SW 1271 (cell line): ENCODE measurements around the gene SIPA1.

Experiments used
- DNase-seq, 2 experiments: peaks; one replicate each; lab custom pipeline; 2025; lab: John Stamatoyannopoulos, UW

Gene SIPA1

GRCh38 chr11:65642014-65642671 lies 4.2 kb downstream of the SIPA1 start:
- DNase-seq: no peak

- peak in 1 of 2 experiments; percentile 12 for DNase-seq
Measured at GRCh38 chr11:65643971-65644370, 6.1 kb downstream of the SIPA1 start.

- no peak for DNase-seq
Measured at GRCh38 chr11:65644837-65645236, 6.9 kb downstream of the SIPA1 start.

- DNase-seq: peak in 1 of 2 experiments; percentile 36
Measured at GRCh38 chr11:65645710-65646109, 7.8 kb downstream of the SIPA1 start.

- DNase-seq: no peak
Measured at GRCh38 chr11:65646288-65646957, 8.5 kb downstream of the SIPA1 start.

GRCh38 chr11:65646958-65647701 lies 9.2 kb downstream of the SIPA1 start:
- peak; percentile 34 to 59 for DNase-seq

- no peak for DNase-seq
Measured at GRCh38 chr11:65648997-65649493, 11.1 kb downstream of the SIPA1 start.

- DNase-seq: no peak
Measured at GRCh38 chr11:65649656-65650546, 12.0 kb downstream of the SIPA1 start.

- DNase-seq: no peak
Measured at GRCh38 chr11:65650547-65651338, 12.8 kb downstream of the SIPA1 start.

GRCh38 chr11:65651339-65651588 lies 13.4 kb downstream of the SIPA1 start:
- DNase-seq: no peak

- DNase-seq: no peak
Measured at GRCh38 chr11:65651589-65652510, 13.9 kb downstream of the SIPA1 start.

- DNase-seq: peak; percentile 86 to 89
Measured at GRCh38 chr11:65652511-65653228, 14.8 kb downstream of the SIPA1 start.

GRCh38 chr11:65653229-65654225 lies 15.6 kb downstream of the SIPA1 start:
- DNase-seq: no peak

- no peak for DNase-seq
Measured at GRCh38 chr11:65654375-65655349, 16.8 kb downstream of the SIPA1 start.

- DNase-seq: no peak
Measured at GRCh38 chr11:65655570-65656332, 17.9 kb downstream of the SIPA1 start.

- no peak for DNase-seq
Measured at GRCh38 chr11:65657426-65657825, 19.5 kb downstream of the SIPA1 start.
